Femur (tissue), 1 donor: ENCODE results near the gene TMEM150C.
"Not testable (repeated sequence)": the region's sequence is repeated elsewhere in the genome, so short reads cannot be mapped to it uniquely, and the experiment has no call there.

ENCODE experiments used
- DNase-seq: peaks from one replicate; pipeline ENCODE4 v3.0.0-alpha.2; 2017

The TMEM150C gene

GRCh38 chr4:82510216-82510615, 51.6 kb downstream of the TMEM150C start:
- DNase-seq: no peak

- DNase-seq: no peak
Observed at GRCh38 chr4:82508806-82509428, 52.9 kb downstream of the TMEM150C start.

- DNase-seq: no peak
Observed at GRCh38 chr4:82508011-82508410, 53.8 kb downstream of the TMEM150C start.

GRCh38 chr4:82501154-82501442, 60.7 kb downstream of the TMEM150C start:
- no peak for DNase-seq

GRCh38 chr4:82500435-82501153, 61.2 kb downstream of the TMEM150C start:
- DNase-seq: no peak

- DNase-seq: no peak
Observed at GRCh38 chr4:82499738-82500434, 61.9 kb downstream of the TMEM150C start.

GRCh38 chr4:82496349-82496748, 65.4 kb downstream of the TMEM150C start:
- DNase-seq: no peak

GRCh38 chr4:82495666-82496065, 66.1 kb downstream of the TMEM150C start:
- no peak for DNase-seq

- DNase-seq: no peak
Observed at GRCh38 chr4:82493721-82494425, 67.9 kb downstream of the TMEM150C start.

- peak; percentile 36 for DNase-seq
Observed at GRCh38 chr4:82491251-82491960, 70.4 kb downstream of the TMEM150C start.

- DNase-seq: no peak
Observed at GRCh38 chr4:82489987-82490386, 71.8 kb downstream of the TMEM150C start.

- no peak for DNase-seq
Observed at GRCh38 chr4:82489076-82489475, 72.7 kb downstream of the TMEM150C start.

GRCh38 chr4:82484996-82485783, 76.6 kb downstream of the TMEM150C start:
- DNase-seq: no peak

- no peak for DNase-seq
Observed at GRCh38 chr4:82482387-82482786, 79.4 kb downstream of the TMEM150C start.

- DNase-seq: no peak
Observed at GRCh38 chr4:82481506-82481840, 80.3 kb downstream of the TMEM150C start.

GRCh38 chr4:82480771-82481505, 80.8 kb downstream of the TMEM150C start:
- no peak for DNase-seq

- no peak for DNase-seq
Observed at GRCh38 chr4:82479562-82479961, 82.2 kb downstream of the TMEM150C start.

- not testable (repeated sequence) for DNase-seq
Observed at GRCh38 chr4:82477469-82477868, 84.3 kb downstream of the TMEM150C start.

- not testable (repeated sequence) for DNase-seq
Observed at GRCh38 chr4:82475931-82476330, 85.9 kb downstream of the TMEM150C start.

GRCh38 chr4:82473621-82474164, 88.1 kb downstream of the TMEM150C start:
- no peak for DNase-seq

- not testable (repeated sequence) for DNase-seq
Observed at GRCh38 chr4:82473080-82473479, 88.7 kb downstream of the TMEM150C start.
